SK-N-SH (cell line): Measurements from ENCODE around the gene ATF3. TPM values are rescaled to one million over a fixed set of nuclear protein-coding genes. Genes with fewer than 3 reads are reported as not detected.
A peak's percentile ranks its signal among the peaks of the same experiment; 100 is the strongest.

Experiments
- CTCF ChIA-PET: fragments of 300-600, 350-600 bp; formaldehyde crosslinking; extraction: SDS; loops from one replicate; lab custom pipeline; 2021; lab: Yijun Ruan, JAX
- POLR2A ChIA-PET: fragments of 350-600 bp; sonication (Branson Sonifier 250); formaldehyde crosslinking; extraction: SDS; loops from one replicate; lab custom pipeline; 2020; ENCODE audit warnings: antibody characterized with exemption, inconsistent platforms; lab: Yijun Ruan, JAX
- DNase-seq: peaks from one replicate; pipeline ENCODE4 v3.0.0; 2012
- H2AFZ ChIP-seq: fragments of 200-600 bp; sonication (generic); 2 replicates; pipeline ENCODE4 v1.8.1; 2016; ENCODE audit warnings: antibody characterized with exemption, mild to moderate bottlenecking, low read depth
- H3F3A ChIP-seq: fragments of 200-600 bp; sonication (generic); replicated peaks from 2 replicates; pipeline ENCODE3; 2016; ENCODE audit warnings: antibody characterized with exemption, mild to moderate bottlenecking; ENCODE audit not compliant: insufficient read depth
- H3K27ac ChIP-seq, 2 experiments: fragments of 200-500 bp in 1 of 2; fragments of 200-600 bp in 1 of 2; sonication (Bioruptor generic) in 1 of 2; sonication (generic), shearing (Covaris generic) in 1 of 2; 2 replicates each; pipeline versions ENCODE4 v1.5.1 to v1.6.1; 2014 to 2016; ENCODE audit warnings: low read depth in 2 of 2, inconsistent platforms in 1 of 2, low read length in 1 of 2, mild to moderate bottlenecking in 1 of 2, mixed read lengths in 1 of 2
- H3K27me3 ChIP-seq: fragments of 200-600 bp; sonication (generic), shearing (Covaris generic); 2 replicates; pipeline ENCODE4 v1.6.1; 2016; ENCODE audit warnings: mixed run types; ENCODE audit not compliant: insufficient read depth
- H3K36me3 ChIP-seq, 2 experiments: fragments of 200-500 bp in 1 of 2; fragments of 200-600 bp in 1 of 2; sonication (Bioruptor generic) in 1 of 2; sonication (generic) in 1 of 2; replicated peaks in 1 of 2; 2 replicates each; pipeline versions ENCODE3 to v1.5.1; 2014 to 2016; ENCODE audit warnings: low read length in 1 of 2, mild to moderate bottlenecking in 1 of 2; ENCODE audit not compliant: insufficient read depth in 2 of 2, control insufficient read depth in 1 of 2
- H3K4me1 ChIP-seq, 2 experiments: fragments of 200-500 bp in 1 of 2; fragments of 200-600 bp in 1 of 2; sonication (Bioruptor generic) in 1 of 2; sonication (generic), shearing (Covaris generic) in 1 of 2; 2 replicates each; pipeline versions ENCODE4 v1.5.1 to v1.6.1; 2014 to 2016; ENCODE audit warnings: low read depth in 1 of 2, low read length in 1 of 2, mixed run types in 1 of 2; ENCODE audit not compliant: insufficient read depth in 2 of 2, control insufficient read depth in 1 of 2
- H3K4me2 ChIP-seq: fragments of 200-600 bp; sonication (generic), shearing (Covaris generic); 2 replicates; pipeline ENCODE4 v1.6.1; 2017; ENCODE audit warnings: mixed run types
- H3K4me3 ChIP-seq, 2 experiments: fragments of 200-500 bp in 1 of 2; fragments of 200-600 bp in 1 of 2; sonication (Bioruptor generic) in 1 of 2; sonication (generic), shearing (Covaris generic) in 1 of 2; 2 replicates each; pipeline versions ENCODE4 v1.5.1 to v1.8.1; 2014 to 2016; ENCODE audit warnings: low read depth in 2 of 2, inconsistent platforms in 1 of 2, low read length in 1 of 2, mild to moderate bottlenecking in 1 of 2, mixed read lengths in 1 of 2, moderate library complexity in 1 of 2
- H3K79me2 ChIP-seq: fragments of 200-600 bp; sonication (generic); 2 replicates; pipeline ENCODE4 v1.8.1; 2017; ENCODE audit warnings: mild to moderate bottlenecking; ENCODE audit not compliant: insufficient read depth
- H3K9ac ChIP-seq: fragments of 200-600 bp; sonication (generic); 2 replicates; pipeline ENCODE4 v1.6.1; 2017; ENCODE audit warnings: mixed run types
- H3K9me2 ChIP-seq: fragments of 200-600 bp; sonication (generic); 2 replicates; pipeline ENCODE4 v1.6.1; 2017; ENCODE audit warnings: mixed run types
- H3K9me3 ChIP-seq: fragments of 200-600 bp; sonication (generic); 2 replicates; pipeline ENCODE4 v1.6.1; 2017; ENCODE audit warnings: mixed run types, mild to moderate bottlenecking, moderate library complexity
- H4K20me1 ChIP-seq: fragments of 200-600 bp; sonication (generic); 2 replicates; pipeline ENCODE4 v1.6.1; 2017; ENCODE audit warnings: mild to moderate bottlenecking, mixed run types; ENCODE audit not compliant: insufficient read depth
- CHD2 ChIP-seq: fragments of 150-350 bp; IDR thresholded peaks from 2 replicates; pipeline ENCODE4 v1.6.1; 2018; ENCODE audit warnings: low read length; ENCODE audit not compliant: partially characterized antibody
- FOSL2 ChIP-seq: IDR thresholded peaks from 2 replicates; pipeline ENCODE4 v1.4.0; 2012; ENCODE audit warnings: low read depth, mild to moderate bottlenecking, moderate library complexity, borderline replicate concordance
- GABPA ChIP-seq: IDR thresholded peaks from 2 replicates; pipeline ENCODE4 v1.4.0; 2012; ENCODE audit warnings: low read depth, mild to moderate bottlenecking
- GATA2 ChIP-seq: sonication (generic); formaldehyde crosslinking; IDR thresholded peaks from 2 replicates; pipeline ENCODE4 v1.5.0; 2020; ENCODE audit warnings: mild to moderate bottlenecking, missing genetic modification reagents
- MAX ChIP-seq: IDR thresholded peaks from 2 replicates; pipeline ENCODE4 v1.4.0; 2012; ENCODE audit warnings: low read depth
- NFIC ChIP-seq: IDR thresholded peaks from 2 replicates; pipeline ENCODE4 v1.4.0; 2012; ENCODE audit warnings: borderline replicate concordance
- POLR2AphosphoS5 ChIP-seq: IDR thresholded peaks from 2 replicates; pipeline ENCODE4 v1.6.1; 2012; ENCODE audit warnings: low read depth, low read length
- RAD21 ChIP-seq: IDR thresholded peaks from 2 replicates; pipeline ENCODE4 v1.6.1; 2012; ENCODE audit warnings: mild to moderate bottlenecking, low read length
- REST ChIP-seq: IDR thresholded peaks from 2 replicates; pipeline ENCODE4 v1.6.1; 2012; ENCODE audit warnings: mild to moderate bottlenecking, low read depth, low read length, moderate library complexity
- RFX5 ChIP-seq: IDR thresholded peaks from 2 replicates; pipeline ENCODE4 v1.6.1; 2012; ENCODE audit warnings: mild to moderate bottlenecking, improper control_type of control experiment, low read length
- RXRA ChIP-seq: IDR thresholded peaks from 2 replicates; pipeline ENCODE4 v1.4.0; 2012; ENCODE audit warnings: low read depth, mild to moderate bottlenecking, borderline replicate concordance
- TCF12 ChIP-seq: IDR thresholded peaks from 2 replicates; pipeline ENCODE4 v1.4.0; 2012
- USF1 ChIP-seq: IDR thresholded peaks from 2 replicates; pipeline ENCODE4 v1.4.0; 2012; ENCODE audit warnings: low read depth, borderline replicate concordance
- USF2 ChIP-seq: fragments of 150-350 bp; IDR thresholded peaks from 2 replicates; pipeline ENCODE4 v1.6.1; 2017; ENCODE audit warnings: antibody characterized with exemption, low read length, low read depth, borderline replicate concordance
- WGBS: methylation state at CpG from one replicate; pipeline ENCODE4 v1.1.6; 2017; ENCODE audit warnings: low lambda C conversion rate; 5-methylcytosine and 5-hydroxymethylcytosine counted together
- polyA plus RNA-seq, 3 experiments: library from polyadenylated mRNA; depleted of rRNA; stranded (reverse); fragments of >200 nt; gene quantifications; 2 replicates each; pipeline ENCODE4 v1.2.3, GENCODE V29; 2012

ATF3 gene
- polyA plus RNA-seq, 1 of the 3 experiments (the other 2 are of a cell fraction) = 29.7 TPM

- Histone ChIP-seq H3F3A (peaks cover 7% of the 10 kb centered on the region), H2AFZ (peak overlapping the region; percentile 69), H3K27ac (peak overlapping the region; percentile 50 to 71; a peak in 3 of 4 replicates), H3K4me2 (peak overlapping the region; percentile 61), H3K27me3 (no peaks in the 10 kb centered on the region)
- WGBS = 15% methylated on average over 5 of the region's 5 CpGs
- TF ChIP-seq FOSL2 = peak; percentile 14; the same call in 1 of the 2 replicates
- TF ChIP-seq USF2 = no peak
- 0 out of 2 replicates have a peak, but pooled peaks have one; percentile 16 for TF ChIP-seq NFIC
- TF ChIP-seq, all 33 proteins: peak for 2
- no peaks in the 10 kb centered on the region for H3K9me3 ChIP-seq
- peak overlapping the region in 1 of 2 experiments; percentile 28; a peak in 1 of 4 replicates for H3K4me3 ChIP-seq
- ChIA-PET POLR2A (no interaction called here), CTCF (no interaction called here)
- no peaks in the 10 kb centered on the region for H3K79me2 ChIP-seq
- peak overlapping the region; percentile 16; the same call in 1 of the 2 replicates for H3K9ac ChIP-seq
- H4K20me1 ChIP-seq = no peaks in the 10 kb centered on the region
- H3K4me1 ChIP-seq = peaks cover 0 to 18% of the 10 kb centered on the region in 2 experiments; a peak in 1 of 4 replicates
- no peaks in the 10 kb centered on the region for H3K9me2 ChIP-seq
- DNase-seq = no peak
- no peaks in the 10 kb centered on the region for H3K36me3 ChIP-seq
Measured at GRCh38 chr1:212561501-212561931, 47.0 kb upstream of the ATF3 start.

GRCh38 chr1:212562771-212563170, 45.8 kb upstream of the ATF3 start:
- TF ChIP-seq REST = no peak
- no peak for TF ChIP-seq GABPA
- no peak for TF ChIP-seq FOSL2
- no peak for TF ChIP-seq RFX5
- TF ChIP-seq CHD2 = no peak
- no peak for TF ChIP-seq GATA2 (CRISPR knock-in tag)
- TF ChIP-seq NFIC = no peak
- TF ChIP-seq RXRA = no peak
- no peak for TF ChIP-seq RAD21
- TF ChIP-seq USF1 = no peak
- no peak for TF ChIP-seq POLR2AphosphoS5
- no peak for TF ChIP-seq TCF12
- no peak for TF ChIP-seq USF2
- TF ChIP-seq MAX = no peak
- Histone ChIP-seq H3K36me3 (no peaks in the 10 kb centered on the region), H2AFZ (no peak overlapping the region), H3K4me1 (peaks cover 6 to 29% of the 10 kb centered on the region in 2 experiments; a peak in 3 of 4 replicates), H3K79me2 (no peaks in the 10 kb centered on the region), H3K9me2 (no peaks in the 10 kb centered on the region), H3K9ac (no peak overlapping the region), H3K4me3 (no peak overlapping the region), H3K27me3 (no peaks in the 10 kb centered on the region), H3K27ac (no peak overlapping the region), H3K9me3 (no peaks in the 10 kb centered on the region), H3K4me2 (no peak overlapping the region), H4K20me1 (no peaks in the 10 kb centered on the region), H3F3A (peaks cover 7% of the 10 kb centered on the region)
- POLR2A ChIA-PET = no interaction called here
- WGBS = 88% methylated on average over 4 of the region's 4 CpGs
- CTCF ChIA-PET = no interaction called here
- DNase-seq = no peak
